NCI-H1092 treated with DMSO at 0.1 percent for 48 hours (cell line): ENCODE measurements around the gene CERS4.
"Not testable (repeated sequence)": the region's sequence is repeated elsewhere in the genome, so short reads cannot be mapped to it uniquely, and the experiment has no call there.

Experiments used
- DNase-seq: peaks from one replicate; lab custom pipeline; 2025; lab: John Stamatoyannopoulos, UW

CERS4 gene

DNA sequence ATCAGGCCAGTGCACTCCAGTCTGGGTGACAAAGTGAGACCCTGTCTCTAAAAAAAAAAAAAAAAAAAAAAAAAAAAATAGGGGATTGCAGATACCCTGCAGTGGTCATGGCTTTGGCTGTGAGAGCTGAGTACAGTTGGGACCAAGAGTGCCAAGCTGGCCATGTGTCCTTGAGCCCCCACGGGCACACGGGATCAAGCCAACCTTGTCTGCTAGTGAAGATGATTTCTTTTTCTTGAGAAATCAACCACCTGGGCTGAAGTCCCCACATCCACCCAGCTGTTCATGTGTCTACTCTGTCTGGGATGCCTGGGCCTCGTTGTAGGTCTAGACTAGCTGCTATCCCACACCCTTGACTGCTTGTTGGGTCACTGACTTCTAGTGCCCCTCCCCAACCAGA is 34.0 kb downstream of the CERS4 start:
- no peak for DNase-seq

DNA sequence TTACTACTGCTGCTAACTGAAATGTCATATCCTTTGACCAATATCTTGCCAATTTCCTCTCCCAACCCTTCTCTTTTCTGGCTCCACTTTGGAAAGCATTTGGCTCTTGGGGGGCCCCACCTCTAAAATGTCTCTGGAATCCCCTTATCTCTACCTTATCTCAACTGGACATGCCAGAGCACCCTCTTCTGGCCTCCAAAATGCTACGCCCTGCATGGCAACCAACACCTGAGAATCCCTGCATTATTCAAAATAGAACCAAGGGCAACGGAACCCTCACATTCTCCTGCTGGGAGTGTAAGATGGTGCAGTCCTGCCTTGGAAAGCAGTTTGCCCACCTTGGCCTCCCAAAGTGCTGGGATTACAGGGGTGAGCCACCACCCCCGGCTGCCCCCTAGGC is 35.3 kb downstream of the CERS4 start:
- DNase-seq = no peak

DNA sequence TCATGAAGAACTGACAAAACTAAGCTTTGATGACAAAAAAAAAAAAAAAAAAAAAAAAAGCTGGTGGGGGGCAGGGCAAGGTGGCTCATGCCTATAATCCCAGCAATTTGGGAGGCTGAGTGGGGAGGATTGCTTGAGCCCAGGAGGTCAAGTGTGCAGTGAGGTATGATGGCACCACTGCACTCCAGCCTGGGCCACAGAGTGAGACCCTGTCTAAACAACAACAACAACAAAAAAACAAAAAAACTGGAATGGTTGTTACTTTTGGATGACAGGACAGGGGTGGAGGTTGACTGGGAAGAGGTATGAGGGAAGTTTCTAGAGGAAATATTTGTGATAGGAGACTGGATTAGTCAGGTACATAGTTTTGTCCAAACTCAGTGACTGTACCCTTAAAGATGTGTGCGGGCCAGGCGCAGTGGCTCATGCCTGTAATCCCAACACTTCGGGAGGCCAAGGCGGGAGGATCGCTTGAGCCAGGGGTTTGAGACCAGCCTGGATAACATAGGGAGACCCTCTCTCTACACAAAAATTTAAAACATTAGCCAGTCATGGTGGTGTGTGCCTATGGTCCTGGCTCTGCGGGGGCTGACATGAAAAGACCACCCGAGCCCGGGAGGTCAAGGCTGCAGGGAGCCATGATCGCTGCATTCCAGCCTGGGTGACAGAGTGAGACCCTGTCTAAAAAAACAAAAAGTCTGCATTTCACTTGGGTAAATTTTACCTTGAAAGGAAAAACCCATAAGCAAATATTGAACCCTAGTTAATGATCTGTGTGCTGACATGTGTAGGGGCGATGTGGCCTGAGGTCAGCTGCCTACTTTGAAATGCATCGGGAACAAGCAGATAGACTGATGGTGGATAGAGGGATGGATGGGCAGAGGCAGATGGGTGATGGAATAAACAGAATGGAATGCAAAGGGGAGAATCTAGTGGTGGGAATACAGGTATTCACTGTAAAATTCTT is 37.0 kb downstream of the CERS4 start:
- no peak for DNase-seq

DNA sequence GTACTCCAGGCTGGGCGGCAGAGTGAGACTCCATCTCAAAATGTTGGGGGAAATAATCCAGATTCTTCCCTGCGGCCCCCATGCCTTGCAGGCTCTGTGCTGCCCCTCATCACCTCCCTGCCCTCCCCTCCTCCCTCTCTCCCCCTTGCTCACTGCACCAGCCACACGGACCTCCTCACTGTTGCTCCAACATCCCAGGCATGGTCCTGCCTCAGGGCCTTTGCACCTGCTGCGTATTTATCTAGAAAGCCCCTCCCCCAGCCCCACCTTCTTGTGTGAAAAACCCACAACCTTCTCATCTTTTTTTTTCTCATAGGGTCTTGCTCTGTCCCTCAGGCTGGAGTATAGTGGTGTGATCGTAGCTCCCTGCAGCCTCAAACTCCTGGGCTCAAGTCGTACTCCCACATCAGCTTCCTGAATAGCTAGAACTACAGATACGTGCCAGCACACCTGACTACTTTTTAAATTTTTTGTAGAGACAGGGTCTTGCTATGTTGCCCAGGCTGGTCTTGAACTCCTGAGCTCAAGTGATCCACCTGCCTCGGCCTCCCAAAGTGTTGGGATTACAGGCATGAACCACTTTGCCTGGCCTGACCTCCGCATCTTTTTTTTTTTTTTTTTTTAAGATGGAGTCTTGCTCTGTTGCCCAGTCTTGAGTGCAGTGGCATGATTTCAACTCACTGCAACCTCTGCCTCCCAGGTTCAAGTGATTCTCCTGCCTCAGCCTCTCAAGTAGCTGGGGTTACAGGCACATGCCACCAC is 38.1 kb downstream of the CERS4 start:
- DNase-seq = not testable (repeated sequence)

DNA sequence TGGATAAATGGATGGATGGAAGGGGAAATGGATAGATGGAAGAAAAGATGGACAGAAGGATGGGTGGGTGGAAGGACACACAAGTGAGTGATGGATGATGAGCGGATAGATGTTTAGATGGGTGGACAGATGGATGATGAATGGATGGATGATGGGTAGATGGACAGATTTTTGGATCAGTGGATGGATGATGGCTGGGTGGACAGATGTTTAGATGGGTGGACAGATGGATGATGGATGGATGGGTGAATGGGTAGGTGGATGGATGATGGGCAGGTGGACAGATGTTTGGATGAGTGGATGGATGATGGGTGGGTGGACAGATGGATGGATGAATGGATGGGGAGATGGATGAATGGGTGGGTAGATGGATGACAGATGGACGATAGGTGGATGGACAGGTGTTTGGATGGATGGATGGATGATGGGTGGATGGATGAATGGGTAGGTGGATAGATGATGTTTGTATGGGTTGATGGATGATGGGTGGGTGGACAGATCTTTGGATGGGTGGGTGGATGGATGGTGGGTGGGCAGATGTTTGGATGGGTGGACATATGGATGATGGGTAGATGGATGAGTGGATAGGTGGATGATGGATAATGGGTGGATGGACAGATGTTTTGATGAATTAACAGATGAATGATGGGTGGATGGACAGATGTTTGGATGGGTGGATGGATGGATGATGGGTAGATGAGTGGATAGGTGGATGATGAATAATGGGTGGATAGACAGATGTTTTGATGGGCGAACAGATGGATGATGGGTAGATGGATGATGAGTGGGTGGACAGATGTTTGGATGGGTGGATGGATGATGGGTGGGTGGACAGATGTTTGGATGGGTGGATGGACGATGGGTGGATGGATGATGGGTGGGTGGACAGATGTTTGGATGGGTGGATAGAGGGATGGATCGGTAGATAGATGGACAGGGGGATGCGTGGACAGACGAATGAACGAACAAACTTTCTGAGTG is 39.5 kb downstream of the CERS4 start:
- no peak for DNase-seq

DNA sequence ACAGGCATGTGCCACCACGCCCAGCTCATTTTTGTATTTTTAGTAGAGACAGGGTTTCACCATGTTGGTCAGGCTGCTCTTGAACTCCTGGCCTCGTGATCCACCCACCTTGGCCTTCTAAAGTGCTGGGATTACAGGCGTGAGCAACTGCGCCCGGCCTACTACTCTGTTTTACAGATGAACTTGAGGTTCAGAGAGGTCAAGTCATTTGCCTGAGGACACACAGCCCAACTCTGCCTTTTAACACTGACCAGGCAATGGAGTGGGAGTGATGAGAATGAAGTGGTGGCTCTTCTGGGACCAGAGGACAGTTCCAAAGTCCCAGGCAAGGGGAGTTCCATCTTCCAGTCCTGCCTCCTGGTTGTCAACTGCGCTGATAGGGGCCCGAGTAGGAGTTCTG is 41.4 kb downstream of the CERS4 start:
- no peak for DNase-seq

DNA sequence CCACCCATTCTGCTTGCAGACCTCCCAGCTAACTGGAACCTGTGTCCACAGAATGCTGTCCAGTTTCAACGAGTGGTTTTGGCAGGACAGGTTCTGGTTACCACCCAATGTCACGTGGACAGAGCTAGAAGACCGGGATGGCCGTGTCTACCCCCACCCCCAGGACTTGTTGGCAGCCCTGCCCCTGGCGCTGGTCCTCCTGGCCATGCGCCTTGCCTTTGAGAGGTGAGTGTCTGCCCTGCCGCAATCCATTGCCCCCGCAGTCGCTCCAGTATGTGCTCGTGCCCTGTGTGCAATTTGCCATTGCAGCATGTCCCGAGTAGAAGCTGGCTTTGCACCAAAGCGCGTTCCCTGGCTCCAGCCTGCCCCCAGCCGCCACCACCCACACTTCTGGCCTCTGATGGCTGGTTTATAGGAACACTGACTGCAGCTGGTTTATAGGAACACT is 41.9 kb downstream of the CERS4 start:
- no peak for DNase-seq

DNA sequence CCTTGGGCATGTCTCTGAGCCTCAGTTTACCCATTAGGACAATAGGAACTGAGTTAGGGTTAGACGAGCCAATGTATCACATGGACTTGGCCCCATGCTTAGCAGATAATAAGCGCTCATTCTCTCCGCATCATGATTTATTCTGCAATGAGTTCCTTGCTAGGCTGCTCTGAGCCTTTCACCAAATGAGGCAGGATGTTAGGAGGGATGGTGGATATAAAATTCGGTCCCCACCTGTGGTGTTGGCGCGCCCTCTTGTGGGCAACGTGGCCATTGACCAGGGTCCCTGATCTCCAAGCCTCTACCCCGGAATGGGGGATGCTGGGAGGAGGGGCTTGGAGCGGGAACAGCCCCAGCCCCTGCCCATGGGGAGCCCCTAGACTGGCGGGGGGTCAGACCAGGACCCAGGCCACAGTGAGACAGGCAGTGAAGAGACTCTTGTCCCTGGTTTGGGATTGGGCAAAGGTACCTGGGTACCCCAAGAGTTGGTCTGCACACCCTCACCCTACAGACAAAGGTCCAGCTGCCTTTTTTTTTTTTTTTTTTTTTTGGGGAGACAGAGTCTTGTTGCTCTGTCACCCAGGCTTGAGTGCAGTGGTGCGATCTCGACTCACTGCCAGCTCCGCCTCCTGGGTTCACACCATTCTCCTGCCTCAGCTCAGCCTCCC is 43.9 kb downstream of the CERS4 start:
- peak; percentile 65 for DNase-seq

DNA sequence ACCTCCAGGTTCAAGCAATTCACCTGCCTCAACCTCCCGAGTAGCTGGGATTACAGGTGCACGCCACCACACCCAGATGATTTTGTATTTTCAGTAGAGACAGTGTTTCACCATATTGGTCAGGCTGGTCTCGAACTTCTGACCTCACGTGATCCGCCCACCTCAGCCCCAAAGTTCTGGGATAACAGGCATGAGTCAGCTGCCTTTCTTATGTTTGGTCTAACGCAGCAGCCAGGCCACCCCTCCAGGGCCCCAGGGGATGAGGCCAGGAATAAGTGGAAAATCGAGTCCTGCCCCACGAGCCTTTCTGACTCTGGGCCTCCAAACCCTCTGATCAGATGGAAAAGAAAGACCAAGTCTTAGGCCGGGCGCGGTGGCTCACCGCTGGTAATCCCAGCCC is 44.5 kb downstream of the CERS4 start:
- DNase-seq = no peak

DNA sequence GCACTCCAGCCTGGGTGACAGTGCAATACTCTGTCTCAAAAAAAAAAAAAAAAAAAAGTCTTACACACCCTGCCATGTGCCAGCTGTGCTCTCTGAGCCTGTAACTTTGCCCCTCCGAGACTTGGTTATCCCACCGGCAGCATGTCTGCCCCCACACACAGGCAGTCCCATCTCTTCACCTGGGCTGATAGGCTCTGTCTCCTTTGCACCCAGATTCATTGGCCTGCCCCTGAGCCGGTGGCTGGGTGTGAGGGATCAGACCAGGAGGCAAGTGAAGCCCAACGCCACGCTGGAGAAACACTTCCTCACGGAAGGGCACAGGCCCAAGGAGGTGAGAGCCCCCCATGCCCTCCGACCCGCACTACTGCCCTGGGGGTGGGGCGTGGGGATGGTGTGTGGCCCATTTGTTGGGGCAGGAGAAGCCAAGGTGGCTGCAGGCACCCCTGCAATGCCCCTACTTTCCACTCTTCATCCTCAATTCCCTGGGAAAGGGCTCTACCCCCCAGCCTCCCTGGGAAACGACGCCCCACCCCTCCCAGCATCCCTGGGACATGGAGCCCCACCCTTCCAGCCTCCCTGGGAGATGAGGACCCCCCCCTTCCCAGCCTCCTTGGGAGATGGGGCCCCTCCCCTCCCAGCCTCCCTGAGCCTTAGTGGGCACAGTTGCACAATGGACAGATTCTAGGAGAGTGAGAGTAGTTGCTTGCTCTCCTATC is 45.3 kb downstream of the CERS4 start:
- DNase-seq = no peak

DNA sequence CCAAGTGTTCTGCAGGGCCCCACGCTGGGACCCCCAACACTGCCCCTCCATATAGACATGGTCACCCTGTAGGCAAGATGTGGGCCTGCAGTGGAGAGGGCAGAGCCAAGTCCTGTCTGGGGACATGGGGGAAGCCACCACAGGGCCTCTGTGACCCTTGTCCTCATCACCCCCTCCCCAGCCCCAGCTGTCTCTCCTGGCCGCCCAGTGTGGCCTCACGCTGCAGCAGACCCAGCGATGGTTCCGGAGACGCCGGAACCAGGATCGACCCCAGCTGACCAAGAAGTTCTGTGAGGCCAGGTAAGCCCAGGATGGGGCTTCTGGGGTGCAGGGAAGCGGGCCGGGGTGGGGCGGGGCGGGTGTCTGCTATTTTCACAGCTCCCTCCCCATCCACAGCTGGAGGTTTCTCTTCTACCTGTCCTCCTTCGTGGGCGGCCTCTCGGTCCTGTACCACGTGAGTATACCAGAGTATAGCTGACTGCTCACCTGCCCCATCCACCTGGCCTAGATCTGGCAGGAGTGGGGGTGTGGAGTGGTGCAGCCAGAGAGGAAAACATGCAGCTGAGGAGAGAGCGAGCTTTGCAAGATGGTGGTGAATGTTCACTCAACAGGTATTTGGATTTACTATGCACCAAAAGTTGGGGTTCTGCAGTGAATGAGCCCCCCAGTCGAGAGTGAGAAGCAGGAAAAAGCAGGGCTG is 46.4 kb downstream of the CERS4 start:
- no peak for DNase-seq

DNA sequence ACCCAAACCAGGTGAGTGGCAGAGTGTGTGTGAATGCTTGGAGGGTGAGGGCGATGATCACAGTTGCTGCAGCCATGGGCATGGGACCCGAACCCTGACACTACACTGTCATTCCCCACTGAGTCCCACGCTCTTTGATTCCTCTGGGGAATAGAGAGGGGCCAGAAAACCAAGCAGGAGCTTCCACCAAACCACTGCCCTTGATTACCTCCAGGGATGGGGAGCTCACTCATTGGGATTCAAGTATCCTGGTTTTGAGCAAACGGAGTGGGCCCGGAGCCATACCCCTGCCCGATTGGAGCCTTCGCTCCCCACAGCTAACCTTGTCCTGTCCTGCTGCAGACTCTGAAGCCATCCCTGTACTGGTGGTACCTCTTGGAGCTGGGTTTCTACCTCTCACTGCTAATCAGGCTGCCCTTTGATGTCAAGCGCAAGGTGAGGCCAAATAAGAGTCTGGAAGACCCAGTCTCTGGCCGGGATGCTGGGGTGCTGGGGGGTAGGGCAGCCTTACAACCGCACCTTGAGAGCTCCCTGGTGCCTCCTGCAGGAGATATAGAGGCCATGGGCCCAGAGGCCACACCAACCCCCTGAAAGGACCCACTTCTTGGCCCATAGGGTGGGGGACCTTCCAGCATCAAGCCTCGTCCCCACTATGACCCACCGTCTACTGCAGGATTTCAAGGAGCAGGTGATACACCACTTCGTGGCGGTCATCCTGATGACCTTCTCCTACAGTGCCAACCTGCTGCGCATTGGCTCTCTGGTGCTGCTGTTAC is 47.3 kb downstream of the CERS4 start:
- no peak for DNase-seq

DNA sequence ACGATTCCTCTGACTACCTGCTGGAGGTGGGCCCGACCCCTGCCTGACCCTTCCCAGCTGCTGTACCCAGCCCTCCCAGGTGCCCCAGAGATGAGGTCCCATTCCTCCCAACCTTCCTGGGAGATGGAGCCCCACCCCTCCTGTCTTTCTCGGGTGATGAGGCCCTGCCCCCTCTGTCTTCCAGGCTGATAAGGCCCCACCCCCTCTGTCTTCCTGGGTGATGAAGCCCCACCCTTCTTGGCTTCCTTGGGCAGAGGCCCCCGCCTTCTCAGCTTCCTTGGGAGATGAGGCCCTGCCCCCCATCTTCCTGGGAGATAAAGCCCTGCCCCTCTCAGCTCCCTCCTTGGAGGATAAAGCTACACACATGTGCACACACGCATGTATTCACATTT is 47.9 kb downstream of the CERS4 start:
- no peak for DNase-seq

DNA sequence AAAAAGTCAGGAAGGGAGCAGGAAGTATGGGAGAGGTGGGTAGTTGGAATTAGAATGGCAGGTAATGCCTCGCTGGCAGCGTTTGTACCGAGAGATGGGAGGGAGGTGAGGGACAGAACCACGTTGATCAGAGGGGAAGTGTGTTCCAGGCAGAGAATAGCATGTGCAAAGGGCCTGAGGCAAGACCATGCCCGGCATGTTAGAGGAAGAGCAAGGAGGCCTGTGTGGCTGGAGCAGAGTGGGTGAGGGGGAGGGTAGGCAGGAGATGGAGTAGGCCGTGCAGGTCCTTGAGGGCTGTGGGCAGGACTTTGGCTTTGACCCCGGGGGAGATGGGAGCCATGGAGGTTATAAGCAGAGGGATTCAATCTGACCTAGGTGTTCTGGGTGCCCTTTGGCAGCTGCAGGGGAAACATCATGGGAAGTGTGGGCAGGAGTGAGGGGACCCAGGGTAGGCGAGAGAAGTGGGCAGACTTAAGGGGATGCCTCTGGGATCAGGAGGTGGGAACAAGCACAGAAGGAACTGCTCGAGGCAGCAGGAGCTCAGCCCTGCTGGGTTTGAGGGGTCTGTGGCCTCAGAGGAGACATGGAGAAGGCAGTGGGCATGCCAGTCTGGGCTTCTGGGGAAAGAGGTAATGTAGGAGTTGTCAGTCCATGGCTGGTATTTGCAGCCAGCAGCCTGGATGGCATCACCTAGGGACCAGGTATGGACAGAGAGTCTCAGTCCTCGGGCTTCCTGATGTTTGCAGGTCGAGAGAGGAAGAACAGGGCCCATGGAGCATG is 50.2 kb downstream of the CERS4 start:
- no peak for DNase-seq

DNA sequence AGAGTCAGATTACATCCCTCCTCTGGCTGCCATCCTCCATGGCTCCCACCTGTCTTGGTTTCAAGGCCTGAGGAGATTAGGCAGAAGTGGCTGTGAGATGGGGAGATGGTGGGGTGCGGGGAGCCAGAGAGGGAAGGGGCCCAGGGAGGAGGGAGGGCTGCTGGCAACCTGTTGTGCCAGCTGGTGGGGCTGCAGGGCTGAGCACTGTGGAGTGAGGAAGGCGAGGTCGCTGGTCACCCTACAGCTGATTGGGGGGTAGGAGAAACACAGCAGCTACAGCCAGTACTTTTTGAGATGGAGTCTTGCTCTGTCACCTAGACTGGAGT is 50.7 kb downstream of the CERS4 start:
- DNase-seq = no peak

DNA sequence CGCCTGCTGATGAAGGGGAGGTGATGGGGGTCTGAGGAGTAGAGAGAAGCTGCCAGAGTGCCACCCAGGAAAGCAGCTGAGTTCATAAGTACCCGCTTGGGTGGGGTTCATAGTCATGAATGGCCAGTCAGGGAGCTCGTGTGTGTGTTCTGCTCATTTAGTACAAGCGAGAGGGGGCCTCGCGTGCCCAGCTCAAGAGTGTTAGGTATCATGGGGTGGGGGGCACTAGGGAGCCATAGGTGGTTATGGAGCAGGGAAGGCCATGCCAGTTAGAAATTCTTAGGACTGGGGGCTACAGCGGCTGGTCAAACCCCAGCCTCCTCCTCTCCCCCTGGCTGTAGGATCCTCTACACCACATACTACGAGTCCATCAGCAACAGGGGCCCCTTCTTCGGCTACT is 52.2 kb downstream of the CERS4 start:
- no peak for DNase-seq

DNA sequence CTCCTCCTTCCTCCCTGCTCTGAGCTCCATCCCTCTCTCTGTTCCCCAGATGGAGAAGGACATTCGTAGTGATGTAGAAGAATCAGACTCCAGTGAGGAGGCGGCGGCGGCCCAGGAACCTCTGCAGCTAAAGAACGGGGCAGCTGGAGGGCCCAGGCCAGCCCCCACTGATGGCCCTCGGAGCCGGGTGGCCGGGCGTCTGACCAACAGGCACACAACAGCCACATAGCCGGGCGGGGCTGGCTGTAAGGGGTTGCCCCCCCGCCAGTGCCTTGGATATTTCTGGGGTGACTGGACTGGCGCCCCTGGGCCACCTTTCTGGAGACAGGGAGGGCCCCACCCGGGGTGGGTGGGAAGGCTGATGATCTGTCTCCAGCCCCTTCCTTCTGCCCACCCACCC is 52.7 kb downstream of the CERS4 start:
- DNase-seq = no peak

DNA sequence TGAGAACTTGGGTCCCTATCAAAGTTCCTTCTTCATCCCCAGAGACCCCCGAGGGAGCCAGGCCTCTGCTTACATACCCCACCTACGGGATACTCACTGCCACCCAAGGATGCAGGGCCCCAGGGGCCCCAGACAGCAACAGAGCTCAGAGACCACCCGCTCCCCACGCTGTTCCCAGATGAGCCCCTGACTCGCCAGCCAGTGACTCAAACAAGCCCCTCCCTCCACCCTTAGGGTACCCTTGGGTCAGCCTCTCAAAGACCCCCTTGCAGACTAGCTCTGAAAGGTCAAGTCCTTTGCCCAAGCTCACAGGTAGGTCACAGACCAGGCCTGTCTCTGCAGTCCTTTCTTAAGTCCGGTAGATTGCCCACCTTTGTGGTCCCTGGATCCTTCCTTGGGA is 53.3 kb downstream of the CERS4 start:
- no peak for DNase-seq

DNA sequence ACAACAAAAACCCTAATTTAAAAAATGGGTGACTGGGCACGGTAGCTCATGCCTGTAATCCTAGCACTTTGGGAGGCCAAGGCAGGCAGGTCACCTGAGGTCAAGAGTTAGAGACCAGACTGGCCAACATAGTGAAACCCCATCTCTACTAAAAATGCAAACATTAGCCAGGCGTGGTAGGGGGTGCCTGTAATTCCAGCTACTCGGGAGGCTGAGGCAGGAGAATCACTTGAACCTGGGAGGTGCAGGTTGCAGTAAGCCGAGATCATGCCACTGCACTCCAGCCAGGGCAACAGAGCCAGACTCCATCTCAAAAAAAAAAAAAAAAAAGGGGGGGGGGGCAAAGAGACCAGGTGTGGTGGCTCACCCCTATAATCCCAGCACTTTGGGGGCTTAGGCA is 55.1 kb downstream of the CERS4 start:
- not testable (repeated sequence) for DNase-seq
